Brain pericyte (primary cell): ENCODE data around the gene CD160.
"Not testable (repeated sequence)": the region's sequence is repeated elsewhere in the genome, so short reads cannot be mapped to it uniquely, and the experiment has no call there.

Experiments
- DNase-seq: peaks from one replicate; pipeline ENCODE4 v3.0.0-alpha.2; 2012; ENCODE audit warnings: low read depth, low spot score

CD160 gene

DNA sequence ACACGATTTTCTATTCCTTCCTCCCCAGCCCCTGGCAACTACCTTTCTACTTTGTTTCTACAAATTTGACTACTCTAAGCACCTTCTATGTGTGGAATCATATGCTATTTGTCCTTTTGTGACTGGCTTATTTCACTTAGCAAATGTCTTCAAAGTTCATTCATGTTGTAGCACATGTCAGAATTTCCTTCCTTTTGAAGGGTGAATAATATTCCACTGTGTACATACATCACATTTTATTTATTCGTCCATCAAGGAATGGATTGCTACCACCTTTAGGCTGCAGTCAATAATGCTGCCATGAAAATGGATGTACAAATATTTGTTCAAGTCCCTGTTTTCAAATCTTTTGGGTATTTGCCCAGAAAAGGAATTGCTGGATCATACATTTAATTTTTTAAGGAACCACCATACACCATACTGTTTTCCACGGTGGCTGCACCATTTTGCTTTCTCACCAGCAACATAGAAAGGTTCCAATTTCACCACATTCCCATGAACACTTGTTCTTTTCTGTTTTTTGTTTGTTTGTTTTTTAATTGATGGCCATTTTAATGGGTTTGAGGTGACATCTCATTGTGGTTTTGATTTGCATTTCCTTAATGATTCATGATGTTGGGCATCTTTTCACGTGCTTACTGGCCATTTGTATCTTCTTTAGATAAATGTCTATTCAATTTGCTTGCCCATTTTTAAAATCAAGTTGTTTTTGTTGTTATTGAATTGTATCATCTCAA is 8.8 kb upstream of the CD160 start:
- no peak for DNase-seq

DNA sequence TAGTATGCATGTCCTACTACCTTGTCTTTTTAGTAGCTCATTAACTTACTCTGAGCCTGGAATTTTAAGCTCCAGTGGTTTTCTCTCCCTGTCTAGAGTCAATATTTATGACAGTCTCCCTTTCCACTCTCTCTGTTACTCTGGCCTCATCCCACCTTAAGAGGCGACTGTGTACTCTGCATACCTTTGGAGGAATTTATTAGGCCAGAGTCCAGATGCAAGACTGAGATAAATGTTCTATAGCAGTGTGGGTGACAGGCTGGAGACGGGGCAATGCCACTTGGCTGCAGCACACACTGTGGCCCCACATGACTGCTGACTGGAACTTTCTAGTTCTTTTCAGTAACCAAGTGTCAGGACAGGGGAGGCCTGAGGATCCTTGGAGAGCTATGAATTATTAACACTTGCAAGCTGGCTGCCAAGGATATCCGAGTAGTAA is 8.1 kb upstream of the CD160 start:
- no peak for DNase-seq

DNA sequence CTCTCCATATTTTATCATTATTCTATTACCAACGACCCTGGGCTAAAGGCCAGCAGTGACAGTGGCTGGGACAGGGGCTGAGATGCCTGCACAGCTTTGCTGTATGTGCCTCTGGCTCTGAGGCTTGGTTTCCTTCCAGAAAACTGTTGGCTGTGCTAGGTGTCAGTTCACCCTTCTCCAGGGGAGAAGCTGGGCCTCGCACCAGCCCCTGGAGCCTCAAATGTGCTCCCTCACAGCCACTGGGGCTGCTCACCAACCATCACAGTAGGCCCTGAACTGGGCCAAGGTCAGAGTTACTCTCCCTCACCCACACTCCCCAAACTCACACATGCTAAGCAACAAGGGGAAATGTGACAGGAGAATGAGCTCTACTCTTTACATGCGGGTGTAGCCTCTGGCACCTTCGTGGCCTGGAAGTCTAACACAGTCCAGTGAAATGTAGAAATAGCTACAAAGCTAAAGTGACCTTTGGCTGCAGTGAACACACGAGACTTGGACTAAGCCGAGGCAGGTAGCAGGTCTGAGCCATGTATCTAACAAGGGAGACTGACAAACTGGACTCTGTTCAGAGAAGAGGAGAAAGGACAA is 4.7 kb upstream of the CD160 start:
- DNase-seq, result no peak

- no peak for DNase-seq
Measured at GRCh38 chr1:145716641-145717345, 2.5 kb upstream of the CD160 start.

DNA sequence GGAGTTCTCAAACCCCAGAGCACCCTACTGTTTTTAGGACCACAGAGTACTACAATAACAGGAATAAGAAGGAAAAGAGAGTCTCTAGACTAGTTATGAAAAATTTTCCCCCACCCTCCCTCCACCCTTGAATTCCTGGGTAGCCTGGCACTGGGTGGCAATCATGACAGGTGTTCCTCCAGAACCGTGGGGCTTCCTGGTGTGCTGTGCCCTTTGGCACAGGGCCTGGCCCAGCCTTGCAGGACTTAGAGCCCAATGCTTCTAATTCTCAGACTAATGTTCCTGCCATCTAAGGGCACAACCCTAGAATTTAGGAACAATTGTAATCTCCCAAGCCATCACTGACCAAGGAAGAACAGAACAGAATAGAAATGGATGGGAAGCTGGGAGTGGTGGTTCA is 1.5 kb upstream of the CD160 start:
- DNase-seq, result no peak

GRCh38 chr1:145718465-145718864 is 834 bp upstream of the CD160 start:
- DNase-seq, result not testable (repeated sequence)

DNA sequence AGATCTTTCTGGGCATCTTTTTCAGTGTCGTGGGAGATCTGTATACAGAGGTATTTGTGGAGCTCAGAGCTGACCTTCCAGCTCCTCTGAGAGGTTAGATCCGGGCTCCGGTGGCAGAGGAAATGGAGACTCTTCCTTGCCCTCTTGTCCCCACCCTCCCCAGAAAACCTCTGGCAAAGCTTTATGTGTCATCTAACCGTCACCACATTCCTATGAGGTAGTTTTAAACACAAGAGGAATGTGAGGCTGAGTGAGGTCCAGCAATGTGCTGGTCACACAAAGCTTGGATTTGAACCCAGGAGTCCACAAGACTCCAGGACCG is 1.2 kb downstream of the CD160 start:
- no peak for DNase-seq

- no peak for DNase-seq
Measured at GRCh38 chr1:145720878-145721671, 1.8 kb downstream of the CD160 start.

DNA sequence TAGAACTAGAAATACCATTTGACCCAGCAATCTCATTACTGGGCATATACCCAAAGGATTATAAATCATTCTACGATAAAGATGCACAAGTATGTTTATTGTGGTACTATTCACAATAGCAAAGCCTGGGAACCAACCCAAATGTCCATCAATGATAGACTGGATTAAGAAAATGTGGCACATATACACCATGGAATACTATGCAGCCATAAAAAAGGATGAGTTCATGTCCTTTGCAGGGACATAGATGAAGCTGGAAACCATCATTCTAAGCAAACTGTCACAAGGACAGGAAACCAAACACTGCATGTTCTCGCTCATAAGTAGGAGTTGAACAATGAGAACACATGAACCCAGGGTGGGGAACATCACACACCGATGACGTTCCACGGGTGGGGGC is 6.9 kb downstream of the CD160 start:
- not testable (repeated sequence) for DNase-seq

GRCh38 chr1:145729196-145729595 is 9.9 kb downstream of the CD160 start:
- no peak for DNase-seq

DNA sequence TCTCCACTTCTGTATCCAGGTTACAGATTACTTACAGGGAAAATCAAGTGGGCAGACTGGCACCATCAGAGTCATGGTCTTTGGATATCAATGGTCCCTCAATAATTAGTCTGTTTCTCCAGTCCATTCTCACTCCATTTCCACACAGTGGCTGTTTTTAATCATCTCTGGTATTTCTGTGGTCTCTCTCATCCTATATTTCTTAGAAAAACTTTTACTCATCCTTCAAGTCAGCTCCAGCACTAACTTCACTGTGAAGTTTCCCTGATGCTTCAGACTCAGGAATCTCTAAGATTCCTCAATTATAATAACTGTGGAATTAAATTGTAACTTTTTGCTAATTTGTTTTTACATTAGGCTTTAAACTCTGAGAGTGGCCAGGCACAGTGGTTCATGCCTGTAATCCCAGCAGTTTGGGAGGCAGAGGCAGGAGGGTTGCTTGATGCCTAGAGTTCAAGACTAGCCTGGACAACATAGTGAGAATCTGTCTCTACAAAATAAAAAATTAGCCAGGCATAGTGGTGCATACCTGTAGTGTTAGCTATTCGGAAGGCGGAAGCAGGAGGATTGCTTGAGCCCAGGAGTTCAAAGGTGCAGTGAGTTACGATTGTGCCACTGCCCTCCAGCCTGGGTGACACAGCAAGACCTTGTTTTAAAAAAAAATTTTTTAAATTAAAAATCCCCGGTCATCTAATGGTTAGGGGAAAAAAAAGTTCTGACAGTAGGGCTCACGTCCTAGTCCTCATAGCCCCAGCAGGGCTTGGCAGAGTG is 10.6 kb downstream of the CD160 start:
- no peak for DNase-seq

DNA sequence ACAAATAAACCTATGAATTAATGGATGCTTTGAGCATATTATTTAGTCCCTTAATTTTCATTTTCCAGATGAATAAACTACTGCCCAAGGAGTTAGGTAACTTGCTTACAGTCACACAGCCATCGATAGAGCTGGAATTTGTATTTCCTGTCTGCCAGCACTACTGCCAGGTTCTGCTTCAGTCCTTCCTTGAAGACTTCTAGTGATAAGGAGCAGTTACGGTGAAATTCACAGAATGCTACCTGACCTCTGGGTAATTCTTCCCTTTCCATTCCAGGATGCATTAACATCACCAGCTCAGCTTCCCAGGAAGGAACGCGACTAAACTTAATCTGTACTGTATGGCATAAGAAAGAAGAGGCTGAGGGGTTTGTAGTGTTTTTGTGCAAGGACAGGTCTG is 11.2 kb downstream of the CD160 start:
- no peak for DNase-seq

DNA sequence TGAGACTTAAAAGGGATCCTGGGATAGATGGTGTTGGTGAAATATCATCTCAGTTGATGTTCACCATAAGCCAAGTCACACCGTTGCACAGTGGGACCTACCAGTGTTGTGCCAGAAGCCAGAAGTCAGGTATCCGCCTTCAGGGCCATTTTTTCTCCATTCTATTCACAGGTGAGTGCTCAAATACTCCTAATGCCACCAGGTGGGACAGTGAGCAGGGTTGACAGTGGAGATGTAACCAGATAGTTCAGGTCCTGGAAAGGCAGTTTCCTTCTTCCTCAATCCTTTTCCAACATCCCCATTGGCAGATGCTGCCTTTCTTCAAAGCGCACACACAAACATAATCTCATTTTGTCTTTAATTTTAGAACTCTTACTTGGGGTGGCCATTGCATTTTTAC is 11.6 kb downstream of the CD160 start:
- DNase-seq, result no peak

DNA sequence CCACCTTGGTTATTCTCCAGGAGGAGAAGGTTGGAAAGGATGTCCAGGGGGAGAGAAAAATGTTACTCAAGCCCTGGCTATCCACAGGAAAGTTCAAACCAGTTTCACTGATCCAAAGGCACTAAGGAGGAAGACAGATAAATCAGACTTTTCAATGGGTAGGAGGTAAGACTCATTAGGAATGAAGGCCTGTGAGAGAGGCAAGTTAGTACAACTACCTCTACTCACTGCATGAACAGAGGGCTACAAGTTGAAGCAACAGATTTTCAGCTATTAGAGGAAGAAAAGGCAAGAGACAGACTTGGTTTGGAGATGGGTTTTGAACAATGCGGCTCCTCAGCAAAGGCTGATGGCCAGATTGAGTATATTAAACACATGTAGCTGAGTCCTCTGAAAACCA is 16.9 kb downstream of the CD160 start:
- DNase-seq, result no peak

DNA sequence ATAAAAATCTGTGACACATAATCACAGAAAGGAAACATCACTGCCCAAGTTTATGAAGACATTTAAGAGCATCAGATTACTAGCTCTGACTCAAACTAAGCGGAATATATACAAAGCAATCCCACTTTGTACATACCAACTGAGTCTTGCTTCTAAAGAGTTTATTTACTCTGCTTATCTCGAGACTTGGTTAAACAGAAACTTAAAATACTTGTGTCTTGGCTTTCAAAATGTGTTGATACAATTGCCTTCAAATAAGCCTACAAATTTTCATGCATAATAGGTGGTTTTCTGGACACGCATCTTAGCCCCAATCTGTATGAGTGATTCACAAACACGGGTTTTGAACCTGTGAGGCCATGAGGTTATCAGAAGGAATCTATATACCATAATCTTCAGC is 21.0 kb downstream of the CD160 start:
- no peak for DNase-seq

DNA sequence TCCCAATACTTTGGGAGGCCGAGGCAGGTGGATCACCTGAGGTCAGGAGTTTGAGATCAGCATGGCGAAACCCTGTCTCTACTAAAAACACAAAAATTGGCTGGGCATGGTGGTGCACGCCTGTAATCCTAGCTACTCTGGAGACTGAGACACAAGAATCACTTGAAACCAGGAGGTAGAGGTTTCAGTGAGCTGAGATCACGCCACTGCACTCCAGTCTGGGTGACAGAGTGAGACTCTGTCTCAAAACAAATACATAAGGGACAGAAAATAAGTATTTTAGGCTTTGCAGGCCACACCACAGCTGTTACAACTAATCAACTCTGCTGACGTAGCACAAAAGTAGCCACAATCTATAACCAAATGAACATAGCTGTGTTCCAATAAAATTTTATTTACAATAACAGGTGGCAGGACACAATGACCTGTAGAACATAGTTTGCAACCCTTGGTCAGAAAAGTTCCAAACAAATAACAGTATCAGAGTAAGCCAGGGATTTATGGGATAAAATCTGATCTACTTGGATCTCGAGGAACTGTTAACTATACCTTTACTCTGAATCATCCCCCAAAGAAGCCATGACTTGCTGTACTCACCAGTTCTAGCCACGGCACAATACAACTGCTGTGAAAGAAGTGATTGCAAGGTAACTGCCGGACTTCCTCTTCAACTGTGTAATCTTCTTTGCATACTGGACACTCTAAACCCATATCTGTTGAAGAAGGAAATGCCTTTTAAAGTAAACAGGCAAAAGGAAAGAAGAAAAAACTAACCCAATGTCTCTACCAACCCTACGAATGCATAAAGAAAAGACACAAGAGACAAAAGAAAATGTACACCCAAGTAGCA is 28.3 kb downstream of the CD160 start:
- DNase-seq, result no peak

DNA sequence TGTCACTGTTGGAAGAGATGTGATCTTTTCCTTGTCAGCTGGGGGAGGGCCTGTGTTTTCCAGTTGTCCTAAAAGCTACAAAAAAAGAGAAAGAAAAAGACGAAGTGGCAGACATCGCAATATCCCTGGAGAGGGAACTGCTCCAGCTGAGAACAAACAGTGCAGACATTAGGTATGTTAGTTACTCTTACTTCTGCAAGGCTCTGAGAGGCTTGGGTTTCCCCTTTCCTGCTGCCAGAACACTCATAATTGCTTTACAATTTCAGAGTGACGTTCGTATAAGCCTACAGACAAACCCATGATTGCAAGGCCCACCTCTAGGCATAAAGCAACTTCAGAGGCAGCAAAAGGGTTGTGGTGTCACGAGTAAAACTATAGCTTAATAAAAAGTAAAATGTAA is 31.1 kb downstream of the CD160 start:
- no peak for DNase-seq

- DNase-seq, result peak; percentile 34
Measured at GRCh38 chr1:145751491-145752037, 32.3 kb downstream of the CD160 start.

DNA sequence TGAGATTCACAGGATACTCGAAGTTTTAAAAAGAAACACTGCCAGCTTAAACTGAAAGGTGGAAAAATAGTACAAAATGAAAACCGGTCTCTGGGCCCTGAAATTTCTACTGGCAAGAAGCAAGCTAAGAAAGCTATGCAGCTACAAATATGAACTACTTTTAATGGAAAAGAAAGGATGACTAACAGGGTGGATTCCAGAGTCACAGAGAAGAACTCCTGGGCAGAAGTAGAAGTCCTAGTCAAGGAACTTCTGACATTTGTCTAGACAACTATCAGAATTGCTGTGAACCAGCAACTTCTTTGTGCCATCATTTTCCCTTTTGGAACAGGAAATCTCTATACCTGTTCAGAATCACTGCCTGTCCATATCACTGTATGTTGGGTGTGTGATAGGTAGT is 38.1 kb downstream of the CD160 start:
- DNase-seq, result no peak

- no peak for DNase-seq
Measured at GRCh38 chr1:145758116-145758515, 38.8 kb downstream of the CD160 start.
